Caco-2 (cell line): Measurements from ENCODE around the gene DRG1. TPM values are rescaled to one million over a fixed set of nuclear protein-coding genes. Genes with fewer than 3 reads are reported as not detected.

Source experiments
- total RNA-seq: library from RNA; stranded (reverse); gene quantifications from 2 replicates; pipeline ENCODE4 v1.2.3, GENCODE V29; 2022

Gene DRG1
- total RNA-seq, 1 experiment from 2014 or later, result 78.3 TPM

Other genes starting within 250 kb of the DRG1 start
- gene RNF185, start 239.4 kb upstream of the DRG1 start, total RNA-seq, result 27.8 and 30.3 TPM in 2 replicates
- 34.8 and 36.3 TPM in 2 replicates for gene LIMK2, start 187.3 kb upstream of the DRG1 start, total RNA-seq
- gene PIK3IP1, start 107.1 kb upstream of the DRG1 start, total RNA-seq, result 0.68 and 0.72 TPM in 2 replicates
- 36.6 and 40.9 TPM in 2 replicates for gene PATZ1, start 53.3 kb upstream of the DRG1 start, total RNA-seq
- 37.0 and 39.7 TPM in 2 replicates for gene EIF4ENIF1, start 90.2 kb downstream of the DRG1 start, total RNA-seq
- 55.2 and 62.6 TPM in 2 replicates for gene SFI1, start 96.9 kb downstream of the DRG1 start, total RNA-seq